Measurements from ENCODE around the gene ARHGAP1. TPM values are rescaled to one million over a fixed set of nuclear protein-coding genes. Genes with fewer than 3 reads are reported as not detected.

Gene ARHGAP1
- total RNA-seq, 4 donors from 2014 or later: 39.2 to 53.6 (median 45.8) TPM

DNA sequence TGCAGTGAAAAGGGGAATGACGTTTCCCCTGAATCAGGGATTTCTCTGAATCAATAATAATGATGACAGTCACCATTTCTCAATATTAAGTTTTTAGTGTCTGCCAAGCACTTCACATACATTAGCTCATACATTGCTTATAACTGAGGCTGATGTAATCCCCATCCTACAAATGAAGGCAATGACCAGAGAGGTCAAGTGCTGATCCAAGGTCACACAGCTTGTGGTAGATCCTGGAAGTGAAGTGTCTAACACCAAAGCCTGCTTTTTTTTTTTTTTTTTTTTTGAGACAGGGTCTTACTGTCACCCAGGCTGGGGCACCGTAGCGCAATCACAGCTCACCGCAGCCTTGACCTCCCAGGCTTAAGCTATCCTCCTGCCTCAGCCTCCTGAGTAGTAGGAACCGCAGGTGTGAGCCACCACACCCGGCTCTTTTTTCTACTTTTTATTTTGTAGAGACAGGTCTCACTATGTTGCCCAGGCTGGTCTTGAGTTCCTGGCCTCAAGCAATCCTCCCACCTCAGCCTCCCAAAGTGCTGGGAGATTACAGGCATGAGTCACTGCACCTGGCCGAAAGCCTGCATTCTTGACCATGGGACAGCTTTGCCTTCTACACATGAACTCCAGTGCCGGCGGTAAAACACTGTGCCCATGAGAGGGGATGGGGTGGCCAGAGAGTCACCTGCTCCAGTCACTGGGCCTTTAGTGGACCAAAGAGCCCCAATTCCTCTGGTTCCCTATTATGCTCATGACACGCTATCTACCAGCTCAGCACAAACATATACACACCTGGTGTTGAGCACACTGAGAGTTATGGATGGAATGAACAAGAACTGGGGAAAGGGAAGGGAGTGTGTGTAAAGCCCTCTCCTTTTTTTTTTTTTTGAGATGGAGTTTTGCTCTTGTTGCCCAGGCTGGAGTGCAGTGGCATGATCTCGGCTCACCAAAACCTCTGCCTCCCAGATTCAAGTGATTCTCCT is 17.4 kb downstream of the ARHGAP1 start:
- H3K9me3 ChIP-seq: no peaks in the 10 kb centered on the region
- intact Hi-C loops (cut with DNase I): no loop called here
- peaks cover 42 to 96% (median 50%) of the 10 kb centered on the region in 3 donors for H3K36me3 ChIP-seq
- no peaks in the 10 kb centered on the region for H3K27me3 ChIP-seq
- no peak for DNase-seq
- H3K4me1 ChIP-seq: peaks cover 21 to 50% (median 30%) of the 10 kb centered on the region in 3 donors
- TF ChIP-seq POLR2A (IDR thresholded peaks at IDR 0.05): no peak
- TF ChIP-seq, protein P1, sequence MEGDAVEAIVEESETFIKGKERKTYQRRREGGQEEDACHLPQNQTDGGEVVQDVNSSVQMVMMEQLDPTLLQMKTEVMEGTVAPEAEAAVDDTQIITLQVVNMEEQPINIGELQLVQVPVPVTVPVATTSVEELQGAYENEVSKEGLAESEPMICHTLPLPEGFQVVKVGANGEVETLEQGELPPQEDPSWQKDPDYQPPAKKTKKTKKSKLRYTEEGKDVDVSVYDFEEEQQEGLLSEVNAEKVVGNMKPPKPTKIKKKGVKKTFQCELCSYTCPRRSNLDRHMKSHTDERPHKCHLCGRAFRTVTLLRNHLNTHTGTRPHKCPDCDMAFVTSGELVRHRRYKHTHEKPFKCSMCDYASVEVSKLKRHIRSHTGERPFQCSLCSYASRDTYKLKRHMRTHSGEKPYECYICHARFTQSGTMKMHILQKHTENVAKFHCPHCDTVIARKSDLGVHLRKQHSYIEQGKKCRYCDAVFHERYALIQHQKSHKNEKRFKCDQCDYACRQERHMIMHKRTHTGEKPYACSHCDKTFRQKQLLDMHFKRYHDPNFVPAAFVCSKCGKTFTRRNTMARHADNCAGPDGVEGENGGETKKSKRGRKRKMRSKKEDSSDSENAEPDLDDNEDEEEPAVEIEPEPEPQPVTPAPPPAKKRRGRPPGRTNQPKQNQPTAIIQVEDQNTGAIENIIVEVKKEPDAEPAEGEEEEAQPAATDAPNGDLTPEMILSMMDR (IDR thresholded peaks at IDR 0.05): no peak
- H3K4me3 ChIP-seq: no peak overlapping the region
- peak overlapping the region in 3 of 4 donors; percentile 18 to 78 (median 57) for H3K27ac ChIP-seq
- 77 to 78% methylated on average over 11 of the region's 11 CpGs for WGBS, 2 donors

DNA sequence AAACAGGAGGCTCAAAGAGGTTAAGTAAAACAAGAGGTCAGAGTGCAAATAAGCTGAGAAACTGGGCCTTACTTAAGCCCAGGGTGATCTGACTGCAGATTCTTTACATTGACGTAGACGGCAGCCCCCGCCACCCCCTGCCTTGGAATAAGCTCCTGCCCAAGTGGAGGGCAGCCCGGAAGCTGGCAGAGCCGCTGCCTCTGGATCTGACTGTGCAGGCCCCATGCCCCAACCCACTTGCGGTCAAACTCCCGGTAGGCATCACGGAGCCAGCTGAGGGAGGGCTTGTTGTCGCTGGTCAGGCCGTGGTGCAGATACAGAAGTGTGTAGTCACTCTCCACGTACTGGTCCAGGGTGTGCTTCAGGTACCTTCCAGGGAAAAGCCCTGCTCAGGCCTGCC is 18.6 kb downstream of the ARHGAP1 start:
- no peak for TF ChIP-seq POLR2A (IDR thresholded peaks at IDR 0.05)
- TF ChIP-seq, protein P1 (IDR thresholded peaks at IDR 0.05): no peak
- Histone ChIP-seq H3K4me1 (peaks cover 13 to 44% (median 18%) of the 10 kb centered on the region in 3 donors), H3K4me3 (no peak overlapping the region), H3K27me3 (no peaks in the 10 kb centered on the region), H3K36me3 (peaks cover 45 to 97% (median 52%) of the 10 kb centered on the region in 3 donors), H3K9me3 (no peaks in the 10 kb centered on the region), H3K27ac (no peak overlapping the region)
- intact Hi-C loops (cut with DNase I): no loop called here
- no peak for DNase-seq
- WGBS, 2 donors: 90 to 96% methylated on average over 4 to 8 of the region's 11 CpGs

DNA sequence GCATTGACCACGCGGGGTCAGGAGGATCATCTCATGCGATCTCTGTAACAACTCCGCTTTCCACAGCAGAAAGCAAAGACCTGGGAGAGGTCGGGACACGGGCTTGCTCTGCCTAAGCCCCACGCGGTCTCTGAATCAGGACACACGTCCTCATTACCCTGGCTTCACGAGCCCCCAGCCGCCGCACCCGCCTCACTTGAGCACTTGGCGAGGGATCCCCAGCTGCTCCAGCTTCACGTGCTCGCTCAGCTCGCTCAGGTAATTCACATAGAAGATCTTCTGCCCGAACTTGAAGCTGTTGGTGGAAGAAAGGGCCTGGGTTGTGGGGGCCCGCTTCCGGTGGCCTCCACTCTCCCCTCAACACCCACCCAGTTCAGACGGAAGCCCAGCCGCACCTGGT is 19.6 kb downstream of the ARHGAP1 start:
- DNase-seq: no peak
- Histone ChIP-seq H3K4me1 (peaks cover 16 to 44% (median 19%) of the 10 kb centered on the region in 3 donors), H3K9me3 (no peaks in the 10 kb centered on the region), H3K36me3 (peaks cover 45 to 94% (median 52%) of the 10 kb centered on the region in 3 donors), H3K27ac (no peak overlapping the region), H3K27me3 (no peaks in the 10 kb centered on the region), H3K4me3 (no peak overlapping the region)
- 93 to 96% methylated on average over 14 to 17 of the region's 22 CpGs for WGBS, 2 donors
- intact Hi-C loops (cut with DNase I): no loop called here
- TF ChIP-seq, protein P1 (IDR thresholded peaks at IDR 0.05): no peak
- no peak for TF ChIP-seq POLR2A (IDR thresholded peaks at IDR 0.05)

DNA sequence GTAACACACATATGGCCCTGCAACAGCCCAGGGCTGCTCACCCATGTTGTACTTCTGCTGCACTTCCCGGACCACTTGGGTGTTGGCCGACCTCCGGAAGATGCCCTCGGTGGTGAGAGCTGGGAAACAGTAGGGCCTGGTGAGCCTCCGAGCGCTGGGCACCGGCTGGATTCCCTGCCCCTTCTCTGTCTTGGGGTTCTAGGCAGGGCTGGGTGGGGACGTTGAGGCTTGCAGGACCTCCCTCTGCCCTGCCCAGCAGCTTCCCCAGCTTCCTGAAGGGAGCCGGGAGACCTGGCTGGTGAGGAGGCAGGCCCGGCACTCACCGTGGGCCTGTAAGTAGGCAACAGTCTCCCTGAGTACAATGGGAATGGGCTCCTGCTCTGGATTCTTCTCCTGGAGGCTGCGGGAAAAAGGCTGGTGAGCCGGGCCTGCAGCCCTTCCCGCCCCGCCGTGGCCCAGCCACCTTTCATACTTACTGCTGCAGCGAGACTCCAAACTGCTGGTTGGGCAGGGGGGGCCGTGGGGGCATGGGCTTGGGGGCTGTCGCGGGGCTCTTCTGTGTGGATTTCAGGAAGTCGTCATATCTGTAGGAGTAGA is 20.2 kb downstream of the ARHGAP1 start:
- Histone ChIP-seq H3K4me1 (peaks cover 22 to 44% (median 24%) of the 10 kb centered on the region in 3 donors), H3K36me3 (peaks cover 45 to 89% (median 52%) of the 10 kb centered on the region in 3 donors), H3K27me3 (no peaks in the 10 kb centered on the region), H3K9me3 (no peaks in the 10 kb centered on the region), H3K27ac (no peak overlapping the region), H3K4me3 (no peak overlapping the region)
- WGBS, 2 donors: 85 to 91% methylated on average over 6 to 12 of the region's 21 CpGs
- no peak for TF ChIP-seq POLR2A (IDR thresholded peaks at IDR 0.05)
- TF ChIP-seq, protein P1 (IDR thresholded peaks at IDR 0.05): no peak
- intact Hi-C loops (cut with DNase I): no loop called here
- DNase-seq: no peak
